HEK293 (cell line): ENCODE data around the gene ADAMTS16.

Source experiments
- CTCF ChIP-seq: fragments of 450-650 bp; formaldehyde crosslinking; IDR thresholded peaks from 2 replicates; pipeline ENCODE4 v1.5.1; 2016; ENCODE audit warnings: missing biosample characterization, missing genetic modification characterization
- RBAK ChIP-seq: fragments of 450-650 bp; formaldehyde crosslinking; IDR thresholded peaks from 2 replicates; pipeline ENCODE4 v1.5.1; 2016; ENCODE audit warnings: missing biosample characterization, missing genetic modification characterization
- REST ChIP-seq: fragments of 450-650 bp; formaldehyde crosslinking; IDR thresholded peaks from 2 replicates; pipeline ENCODE4 v1.5.1; 2016; ENCODE audit warnings: missing biosample characterization, missing genetic modification characterization
- SETDB1 ChIP-seq: IDR thresholded peaks from one replicate; pipeline ENCODE4 v1.6.1; 2017; ENCODE audit warnings: mild to moderate bottlenecking, low read length, moderate library complexity, mixed read lengths; ENCODE audit not compliant: insufficient read length
- ZBTB7A ChIP-seq: fragments of 450-650 bp; formaldehyde crosslinking; IDR thresholded peaks from 2 replicates; pipeline ENCODE4 v1.5.1; 2016; ENCODE audit warnings: low read depth, missing biosample characterization, missing genetic modification characterization
- ZNF223 ChIP-seq: fragments of 450-650 bp; formaldehyde crosslinking; IDR thresholded peaks from 2 replicates; pipeline ENCODE4 v1.5.1; 2016; ENCODE audit warnings: missing biosample characterization, missing genetic modification characterization
- ZNF510 ChIP-seq: fragments of 450-650 bp; formaldehyde crosslinking; IDR thresholded peaks from 2 replicates; pipeline ENCODE4 v1.5.1; 2018; ENCODE audit warnings: mild to moderate bottlenecking, missing genetic modification characterization, missing biosample characterization; ENCODE audit not compliant: insufficient replicate concordance

GRCh38 chr5:5347442-5347841, 207.3 kb downstream of the ADAMTS16 start:
- TF ChIP-seq CTCF (tag by site-specific recombination) (no peak), REST (tag by site-specific recombination) (no peak), ZBTB7A (tag by site-specific recombination) (no peak), ZNF510 (no peak), RBAK (tag by site-specific recombination) (no peak), ZNF223 (tag by site-specific recombination) (no peak), SETDB1 (no peak)
